Stimulated activated CD4-positive, alpha-beta T cell treated with anti-CD3 and anti-CD28 coated beads, Interleukin-4, amount 100 ng/mL, for 24 hours (primary cell): ENCODE measurements around the gene CERS2.

Experiments
- DNase-seq: peaks from one replicate; pipeline ENCODE4 v3.0.0-alpha.2; 2020

CERS2 gene

GRCh38 chr1:150997126-150997872, 22.7 kb upstream of the CERS2 start:
- no peak for DNase-seq

DNA sequence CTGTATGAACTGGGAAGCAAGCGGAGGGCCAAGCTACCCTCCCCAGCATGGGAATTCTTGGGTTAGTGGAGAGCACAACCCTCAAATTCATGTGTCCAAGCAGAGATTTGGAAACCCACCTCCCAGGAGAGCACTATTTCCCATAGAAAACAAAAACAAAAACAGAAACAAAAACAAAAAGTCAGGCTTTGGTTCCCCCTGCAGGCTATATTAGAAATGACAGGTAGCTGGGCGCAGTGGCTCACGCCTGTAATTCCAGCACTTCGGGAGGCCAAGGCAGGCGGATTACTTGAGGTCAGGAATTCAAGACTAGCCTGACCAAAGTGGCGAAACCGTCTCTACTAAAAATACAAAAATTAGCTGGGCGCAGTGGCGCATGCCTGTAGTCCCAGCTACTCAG, 21.3 kb upstream of the CERS2 start:
- DNase-seq: peak; percentile 31

DNA sequence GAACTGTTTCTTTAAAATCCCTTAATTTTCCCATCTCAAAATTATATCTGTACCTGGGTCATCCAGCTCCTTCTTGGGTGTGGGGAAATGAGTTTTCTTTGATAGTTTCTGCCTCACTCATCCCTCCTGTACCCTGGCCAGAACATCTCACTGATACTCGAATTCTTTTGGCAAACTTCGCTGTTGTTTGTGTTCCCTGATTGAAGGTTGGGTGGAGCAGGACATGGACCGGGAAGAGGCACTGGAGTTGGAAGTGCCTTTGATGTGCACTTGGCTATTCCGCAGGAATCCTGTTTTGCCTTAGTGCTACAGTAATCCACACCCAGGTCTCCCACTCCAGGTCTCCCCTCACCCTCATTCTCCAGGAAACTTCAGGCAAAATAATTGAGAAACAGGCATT, 20.8 kb upstream of the CERS2 start:
- no peak for DNase-seq

GRCh38 chr1:150994248-150994647, 19.6 kb upstream of the CERS2 start:
- no peak for DNase-seq

DNA sequence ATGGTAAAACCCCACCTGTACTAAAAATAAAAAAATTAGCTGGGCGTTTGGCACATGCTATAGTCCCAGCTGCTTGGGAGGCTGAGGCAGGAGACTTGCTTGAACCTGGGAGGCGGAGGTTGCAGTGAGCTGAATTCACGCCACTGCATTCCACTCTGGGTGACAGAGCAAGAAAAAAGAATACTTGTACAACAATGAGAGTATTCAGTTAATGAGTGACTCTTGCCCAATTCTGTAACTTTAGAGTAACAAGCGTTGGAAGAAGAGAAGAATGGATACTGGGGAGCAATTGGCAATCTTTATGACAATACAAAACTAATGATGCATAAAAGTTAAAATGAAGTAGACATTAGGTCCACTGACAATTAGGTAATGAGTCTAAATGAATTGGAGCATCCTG, 18.0 kb upstream of the CERS2 start:
- no peak for DNase-seq

- no peak for DNase-seq
Measured at GRCh38 chr1:150987924-150988323, 13.3 kb upstream of the CERS2 start.

- DNase-seq: no peak
Measured at GRCh38 chr1:150985179-150985825, 10.7 kb upstream of the CERS2 start.

GRCh38 chr1:150981805-150982712, 7.4 kb upstream of the CERS2 start, which contains the start of gene ANXA9:
Gene ANXA9, plus strand, starts transcription at chr1:150982292. Its CDS starts 814 bp downstream, at chr1:150983106.
- DNase-seq: no peak

- DNase-seq: no peak
Measured at GRCh38 chr1:150981177-150981804, 6.7 kb upstream of the CERS2 start.

DNA sequence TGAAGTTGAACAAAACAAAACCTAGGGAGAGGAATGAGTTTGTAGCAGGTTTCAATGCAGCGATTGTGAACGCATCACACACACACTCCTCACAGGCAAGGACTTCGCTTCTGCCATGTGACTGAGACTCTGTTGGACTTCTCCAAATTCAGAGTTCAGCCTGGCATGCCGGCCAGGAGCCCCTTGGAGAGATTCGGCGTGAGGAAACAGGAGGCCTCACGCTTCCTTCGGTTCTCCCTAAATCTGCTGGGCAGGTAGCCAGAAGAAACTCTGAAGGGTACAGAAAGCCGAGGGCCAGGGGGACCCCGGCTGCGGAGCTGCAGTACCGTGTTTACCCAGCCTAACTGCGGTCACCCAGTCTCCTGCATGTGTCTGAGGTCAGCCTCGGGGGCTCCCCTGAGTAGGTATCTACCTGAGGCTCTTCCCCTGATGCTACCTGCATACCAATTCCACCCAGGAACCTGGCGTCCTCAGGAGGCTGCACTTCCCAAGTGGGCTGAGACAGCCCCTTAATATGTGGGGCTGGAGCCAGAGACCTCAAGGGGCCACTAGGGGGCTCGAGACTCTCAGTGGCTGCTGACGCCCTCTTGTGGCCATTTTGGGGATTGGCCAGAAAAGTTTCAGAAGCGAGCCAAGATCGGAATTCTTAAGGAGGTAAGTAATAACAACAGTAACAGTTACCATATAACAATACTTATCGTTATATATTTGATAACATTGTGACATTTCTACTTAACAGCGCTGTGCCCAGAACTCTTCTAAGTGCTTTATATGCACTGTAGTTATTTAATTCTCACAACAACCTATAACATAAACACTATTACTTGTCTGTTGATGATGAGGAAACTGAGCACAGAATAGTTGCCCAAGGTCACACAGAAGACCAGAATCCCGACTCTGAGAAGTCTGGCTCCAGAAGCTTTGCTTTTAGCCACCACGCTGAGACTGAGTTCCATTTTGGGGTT, 4.7 kb upstream of the CERS2 start:
- DNase-seq: peak; percentile 93

- peak; percentile 76 for DNase-seq
Measured at GRCh38 chr1:150976879-150977694, 2.5 kb upstream of the CERS2 start.

DNA sequence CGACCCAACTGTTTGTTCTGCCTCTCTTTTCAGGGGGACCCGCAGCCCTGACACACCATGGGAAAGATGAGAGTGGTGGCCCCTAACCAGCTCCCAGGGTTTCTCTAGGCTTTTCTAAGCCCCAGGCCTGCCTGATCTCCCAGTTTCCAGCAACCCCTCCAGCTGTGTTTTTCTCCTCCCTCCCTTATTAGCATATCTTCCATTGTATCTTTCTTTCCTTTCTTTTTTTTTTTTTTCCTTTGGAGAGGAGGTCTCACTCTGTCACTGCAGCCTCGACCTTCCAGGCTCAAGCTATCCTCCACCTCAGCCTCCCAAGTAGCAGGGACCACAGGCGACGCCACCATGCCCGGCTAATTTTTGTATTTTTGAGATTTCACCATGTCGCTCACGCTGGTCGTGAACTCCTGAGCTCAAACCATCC, 1.8 kb upstream of the CERS2 start:
- DNase-seq: no peak

- DNase-seq: peak; percentile 49
Measured at GRCh38 chr1:150973836-150974579, 627 bp downstream of the CERS2 start.

GRCh38 chr1:150973258-150973835, 1.3 kb downstream of the CERS2 start:
- no peak for DNase-seq

GRCh38 chr1:150972417-150972940, 2.2 kb downstream of the CERS2 start:
- DNase-seq: no peak

DNA sequence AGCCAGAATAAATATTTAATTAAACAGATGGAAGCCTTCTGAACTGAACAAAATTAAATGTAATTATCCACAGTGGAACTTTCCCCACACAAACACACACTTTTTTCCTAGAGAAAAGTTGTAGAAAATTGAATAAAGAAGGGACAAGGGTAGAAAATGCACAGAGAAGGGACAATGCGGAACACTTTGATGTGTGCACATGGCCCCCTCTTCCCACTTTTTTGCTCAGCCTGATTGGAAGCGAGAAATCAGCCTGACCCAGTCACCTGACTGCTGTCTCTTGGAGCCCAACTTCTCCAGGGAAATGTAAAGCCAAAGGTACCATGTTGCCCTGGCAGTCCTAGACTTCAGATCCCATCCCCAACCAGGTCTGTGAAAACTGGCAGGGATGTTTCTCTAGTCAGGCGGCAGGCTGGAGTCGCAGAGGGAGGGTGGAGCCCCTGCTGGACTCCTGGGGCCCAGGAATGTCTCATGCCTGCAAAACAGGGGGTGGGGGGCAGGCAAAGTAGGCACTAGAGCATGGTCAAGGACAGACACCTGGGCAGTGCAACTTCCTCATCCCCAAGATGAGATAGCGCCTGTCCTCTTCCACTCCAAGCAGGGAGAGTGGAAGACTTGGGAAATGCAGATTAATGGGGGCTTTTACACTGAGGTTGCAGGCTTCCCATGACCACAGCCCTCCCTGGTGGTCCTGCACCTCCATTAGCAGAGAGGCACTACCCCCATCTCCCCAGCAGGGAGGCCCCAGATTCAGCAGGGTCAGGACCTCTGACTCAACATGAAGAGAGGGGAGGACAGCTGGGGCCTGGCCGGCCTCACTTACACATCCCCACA, 2.8 kb downstream of the CERS2 start:
- DNase-seq: no peak

- DNase-seq: no peak
Measured at GRCh38 chr1:150970808-150971582, 3.6 kb downstream of the CERS2 start.

- DNase-seq: no peak
Measured at GRCh38 chr1:150969626-150970025, 5.0 kb downstream of the CERS2 start.
